ENCODE results near the gene VDAC2.

DNA sequence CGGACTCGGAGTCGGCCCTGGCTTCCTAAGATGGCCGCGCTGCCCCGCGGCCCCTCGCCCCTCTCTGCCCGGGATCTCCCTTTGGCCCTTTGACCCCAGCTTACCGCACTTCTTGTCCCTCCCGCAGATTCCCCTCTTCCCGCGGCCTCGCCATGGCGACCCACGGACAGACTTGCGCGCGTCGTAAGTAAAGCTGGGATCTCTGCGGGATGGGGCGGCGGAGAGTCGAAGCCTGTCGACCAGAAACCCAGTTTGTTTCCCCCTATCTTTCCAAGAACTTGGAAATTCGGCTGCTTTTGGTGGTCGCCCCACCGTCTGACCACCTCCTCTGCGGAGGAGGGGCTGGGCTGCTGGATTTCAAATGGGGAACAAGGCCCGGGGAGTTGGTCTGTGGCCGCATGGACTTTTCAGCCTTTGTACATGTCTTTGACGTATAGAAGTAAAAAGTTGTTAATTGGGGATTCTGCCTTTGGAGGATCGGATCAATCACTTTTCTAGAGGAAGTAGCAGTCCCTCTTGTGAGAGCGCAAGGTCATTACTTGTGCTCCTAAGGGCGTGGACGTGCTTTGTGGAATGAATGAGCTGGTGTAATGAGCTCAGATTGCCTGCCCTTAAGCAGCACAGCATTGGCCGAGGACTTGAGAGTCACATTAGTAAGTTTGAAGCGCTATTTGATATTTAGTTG lies 553 bp downstream of the VDAC2 start:
- TF ChIP-seq, protein P1, sequence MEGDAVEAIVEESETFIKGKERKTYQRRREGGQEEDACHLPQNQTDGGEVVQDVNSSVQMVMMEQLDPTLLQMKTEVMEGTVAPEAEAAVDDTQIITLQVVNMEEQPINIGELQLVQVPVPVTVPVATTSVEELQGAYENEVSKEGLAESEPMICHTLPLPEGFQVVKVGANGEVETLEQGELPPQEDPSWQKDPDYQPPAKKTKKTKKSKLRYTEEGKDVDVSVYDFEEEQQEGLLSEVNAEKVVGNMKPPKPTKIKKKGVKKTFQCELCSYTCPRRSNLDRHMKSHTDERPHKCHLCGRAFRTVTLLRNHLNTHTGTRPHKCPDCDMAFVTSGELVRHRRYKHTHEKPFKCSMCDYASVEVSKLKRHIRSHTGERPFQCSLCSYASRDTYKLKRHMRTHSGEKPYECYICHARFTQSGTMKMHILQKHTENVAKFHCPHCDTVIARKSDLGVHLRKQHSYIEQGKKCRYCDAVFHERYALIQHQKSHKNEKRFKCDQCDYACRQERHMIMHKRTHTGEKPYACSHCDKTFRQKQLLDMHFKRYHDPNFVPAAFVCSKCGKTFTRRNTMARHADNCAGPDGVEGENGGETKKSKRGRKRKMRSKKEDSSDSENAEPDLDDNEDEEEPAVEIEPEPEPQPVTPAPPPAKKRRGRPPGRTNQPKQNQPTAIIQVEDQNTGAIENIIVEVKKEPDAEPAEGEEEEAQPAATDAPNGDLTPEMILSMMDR (IDR thresholded peaks at IDR 0.05 in 4 of 5, conservative IDR thresholded peaks at IDR 0.05 in 1 of 5), result no peak
- no peak for TF ChIP-seq POLR2A (IDR thresholded peaks at IDR 0.05)
